ENCODE measurements around the gene UTS2B.

UTS2B gene

GRCh38 chr3:191329654-191330529 is at the start of gene UTS2B:
TSS of gene UTS2B (minus strand) at chr3:191330526. CDS start at chr3:191282189, 48,337 bp downstream.
- Histone ChIP-seq H3K36me3 (ENCODE audit: insufficient read depth, low read length) (no peaks in the 10 kb centered on the region), H3K4me1 (ENCODE audit: control insufficient read depth, insufficient read depth, low read length, unreplicated experiment) (peaks cover 47% of the 10 kb centered on the region), H3K27me3 (ENCODE audit: insufficient read depth, low read length) (no peaks in the 10 kb centered on the region), H3K4me3 (ENCODE audit: low read depth, low read length) (peak within 1 kb of the TSS; percentile 96), H2AFZ (ENCODE audit: low read length, unreplicated experiment) (peak within 1 kb of the TSS; percentile 94), H3K79me2 (ENCODE audit: control insufficient read depth, insufficient read depth, low read length, unreplicated experiment) (peaks cover 55% of the 10 kb centered on the region), H3K27ac (ENCODE audit: low read depth, low read length) (peak within 1 kb of the TSS; percentile 87)

- no peak overlapping the region for H3K27ac ChIP-seq (ENCODE audit: low read depth, low read length)
- H3K36me3 ChIP-seq (ENCODE audit: insufficient read depth, low read length), result peaks cover 38% of the 10 kb centered on the region
Measured at GRCh38 chr3:191380001-191380400, 49.7 kb upstream of the UTS2B start.

GRCh38 chr3:191379446-191379845 is 49.1 kb upstream of the UTS2B start:
- Histone ChIP-seq H2AFZ (ENCODE audit: low read length, unreplicated experiment) (no peak overlapping the region), H3K4me1 (ENCODE audit: control insufficient read depth, insufficient read depth, low read length, unreplicated experiment) (peaks cover 32% of the 10 kb centered on the region), H3K27me3 (ENCODE audit: insufficient read depth, low read length) (no peaks in the 10 kb centered on the region), H3K36me3 (ENCODE audit: insufficient read depth, low read length) (peaks cover 37% of the 10 kb centered on the region), H3K27ac (ENCODE audit: low read depth, low read length) (no peak overlapping the region), H3K4me3 (ENCODE audit: low read depth, low read length) (no peak overlapping the region), H3K79me2 (ENCODE audit: control insufficient read depth, insufficient read depth, low read length, unreplicated experiment) (peaks cover 7% of the 10 kb centered on the region)

More at GRCh38 chr3:191380001-191380400, 49.7 kb upstream of the UTS2B start:
- Histone ChIP-seq H3K79me2 (ENCODE audit: control insufficient read depth, insufficient read depth, low read length, unreplicated experiment) (peaks cover 7% of the 10 kb centered on the region), H2AFZ (ENCODE audit: low read length, unreplicated experiment) (no peak overlapping the region), H3K4me3 (ENCODE audit: low read depth, low read length) (no peak overlapping the region), H3K4me1 (ENCODE audit: control insufficient read depth, insufficient read depth, low read length, unreplicated experiment) (peaks cover 32% of the 10 kb centered on the region), H3K27me3 (ENCODE audit: insufficient read depth, low read length) (no peaks in the 10 kb centered on the region)

- Histone ChIP-seq H2AFZ (ENCODE audit: low read length, unreplicated experiment) (no peak overlapping the region), H3K27me3 (ENCODE audit: insufficient read depth, low read length) (no peaks in the 10 kb centered on the region), H3K79me2 (ENCODE audit: control insufficient read depth, insufficient read depth, low read length, unreplicated experiment) (peaks cover 7% of the 10 kb centered on the region), H3K27ac (ENCODE audit: low read depth, low read length) (peak overlapping the region; percentile 92; the same call in 1 of the 2 replicates), H3K4me1 (ENCODE audit: control insufficient read depth, insufficient read depth, low read length, unreplicated experiment) (peaks cover 32% of the 10 kb centered on the region), H3K36me3 (ENCODE audit: insufficient read depth, low read length) (peaks cover 37% of the 10 kb centered on the region), H3K4me3 (ENCODE audit: low read depth, low read length) (peak overlapping the region; percentile 32; the same call in 1 of the 2 replicates)
Measured at GRCh38 chr3:191378142-191378812, 48.0 kb upstream of the UTS2B start.

GRCh38 chr3:191376516-191377141 is 46.3 kb upstream of the UTS2B start:
- Histone ChIP-seq H3K79me2 (ENCODE audit: control insufficient read depth, insufficient read depth, low read length, unreplicated experiment) (peaks cover 9% of the 10 kb centered on the region), H3K4me3 (ENCODE audit: low read depth, low read length) (peak overlapping the region; percentile 56), H3K4me1 (ENCODE audit: control insufficient read depth, insufficient read depth, low read length, unreplicated experiment) (peaks cover 36% of the 10 kb centered on the region), H3K36me3 (ENCODE audit: insufficient read depth, low read length) (peaks cover 26% of the 10 kb centered on the region), H3K27me3 (ENCODE audit: insufficient read depth, low read length) (no peaks in the 10 kb centered on the region), H2AFZ (ENCODE audit: low read length, unreplicated experiment) (peak overlapping the region; percentile 70), H3K27ac (ENCODE audit: low read depth, low read length) (peak overlapping the region; percentile 92)

- no peak overlapping the region for H3K27ac ChIP-seq (ENCODE audit: low read depth, low read length)
Measured at GRCh38 chr3:191373327-191373726, 43.0 kb upstream of the UTS2B start.

GRCh38 chr3:191372122-191372521 is 41.8 kb upstream of the UTS2B start:
- H3K27me3 ChIP-seq (ENCODE audit: insufficient read depth, low read length), result no peaks in the 10 kb centered on the region
- no peak overlapping the region for H3K27ac ChIP-seq (ENCODE audit: low read depth, low read length)

More at GRCh38 chr3:191373327-191373726, 43.0 kb upstream of the UTS2B start:
- Histone ChIP-seq H3K36me3 (ENCODE audit: insufficient read depth, low read length) (peaks cover 22% of the 10 kb centered on the region), H3K4me3 (ENCODE audit: low read depth, low read length) (no peak overlapping the region), H3K27me3 (ENCODE audit: insufficient read depth, low read length) (no peaks in the 10 kb centered on the region), H3K79me2 (ENCODE audit: control insufficient read depth, insufficient read depth, low read length, unreplicated experiment) (peaks cover 9% of the 10 kb centered on the region), H2AFZ (ENCODE audit: low read length, unreplicated experiment) (no peak overlapping the region), H3K4me1 (ENCODE audit: control insufficient read depth, insufficient read depth, low read length, unreplicated experiment) (peaks cover 31% of the 10 kb centered on the region)

GRCh38 chr3:191369616-191370010 is 39.3 kb upstream of the UTS2B start:
- H3K27me3 ChIP-seq (ENCODE audit: insufficient read depth, low read length), result no peaks in the 10 kb centered on the region
- H3K4me1 ChIP-seq (ENCODE audit: control insufficient read depth, insufficient read depth, low read length, unreplicated experiment), result peaks cover 15% of the 10 kb centered on the region
- H3K4me3 ChIP-seq (ENCODE audit: low read depth, low read length), result no peak overlapping the region
- H3K27ac ChIP-seq (ENCODE audit: low read depth, low read length), result no peak overlapping the region
- H3K79me2 ChIP-seq (ENCODE audit: control insufficient read depth, insufficient read depth, low read length, unreplicated experiment), result peaks cover 2% of the 10 kb centered on the region
- H3K36me3 ChIP-seq (ENCODE audit: insufficient read depth, low read length), result peaks cover 13% of the 10 kb centered on the region
- H2AFZ ChIP-seq (ENCODE audit: low read length, unreplicated experiment), result no peak overlapping the region

More at GRCh38 chr3:191372122-191372521, 41.8 kb upstream of the UTS2B start:
- H2AFZ ChIP-seq (ENCODE audit: low read length, unreplicated experiment), result no peak overlapping the region
- H3K4me3 ChIP-seq (ENCODE audit: low read depth, low read length), result no peak overlapping the region
- H3K79me2 ChIP-seq (ENCODE audit: control insufficient read depth, insufficient read depth, low read length, unreplicated experiment), result peaks cover 3% of the 10 kb centered on the region
- peaks cover 19% of the 10 kb centered on the region for H3K4me1 ChIP-seq (ENCODE audit: control insufficient read depth, insufficient read depth, low read length, unreplicated experiment)
- H3K36me3 ChIP-seq (ENCODE audit: insufficient read depth, low read length), result peaks cover 22% of the 10 kb centered on the region

- H3K27me3 ChIP-seq (ENCODE audit: insufficient read depth, low read length), result no peaks in the 10 kb centered on the region
- peaks cover 2% of the 10 kb centered on the region for H3K79me2 ChIP-seq (ENCODE audit: control insufficient read depth, insufficient read depth, low read length, unreplicated experiment)
- H3K4me3 ChIP-seq (ENCODE audit: low read depth, low read length), result no peak overlapping the region
- no peak overlapping the region for H3K27ac ChIP-seq (ENCODE audit: low read depth, low read length)
- no peak overlapping the region for H2AFZ ChIP-seq (ENCODE audit: low read length, unreplicated experiment)
- H3K4me1 ChIP-seq (ENCODE audit: control insufficient read depth, insufficient read depth, low read length, unreplicated experiment), result peaks cover 15% of the 10 kb centered on the region
- H3K36me3 ChIP-seq (ENCODE audit: insufficient read depth, low read length), result peaks cover 13% of the 10 kb centered on the region
Measured at GRCh38 chr3:191368755-191369615, 38.7 kb upstream of the UTS2B start.

- H3K4me1 ChIP-seq (ENCODE audit: control insufficient read depth, insufficient read depth, low read length, unreplicated experiment), result peaks cover 12% of the 10 kb centered on the region
- H3K36me3 ChIP-seq (ENCODE audit: insufficient read depth, low read length), result peaks cover 24% of the 10 kb centered on the region
- H3K27ac ChIP-seq (ENCODE audit: low read depth, low read length), result no peak overlapping the region
- H2AFZ ChIP-seq (ENCODE audit: low read length, unreplicated experiment), result no peak overlapping the region
- H3K27me3 ChIP-seq (ENCODE audit: insufficient read depth, low read length), result no peaks in the 10 kb centered on the region
- no peaks in the 10 kb centered on the region for H3K79me2 ChIP-seq (ENCODE audit: control insufficient read depth, insufficient read depth, low read length, unreplicated experiment)
- H3K4me3 ChIP-seq (ENCODE audit: low read depth, low read length), result no peak overlapping the region
Measured at GRCh38 chr3:191366675-191367074, 36.3 kb upstream of the UTS2B start.
